Measurements from ENCODE around the gene TMIE.

DNA sequence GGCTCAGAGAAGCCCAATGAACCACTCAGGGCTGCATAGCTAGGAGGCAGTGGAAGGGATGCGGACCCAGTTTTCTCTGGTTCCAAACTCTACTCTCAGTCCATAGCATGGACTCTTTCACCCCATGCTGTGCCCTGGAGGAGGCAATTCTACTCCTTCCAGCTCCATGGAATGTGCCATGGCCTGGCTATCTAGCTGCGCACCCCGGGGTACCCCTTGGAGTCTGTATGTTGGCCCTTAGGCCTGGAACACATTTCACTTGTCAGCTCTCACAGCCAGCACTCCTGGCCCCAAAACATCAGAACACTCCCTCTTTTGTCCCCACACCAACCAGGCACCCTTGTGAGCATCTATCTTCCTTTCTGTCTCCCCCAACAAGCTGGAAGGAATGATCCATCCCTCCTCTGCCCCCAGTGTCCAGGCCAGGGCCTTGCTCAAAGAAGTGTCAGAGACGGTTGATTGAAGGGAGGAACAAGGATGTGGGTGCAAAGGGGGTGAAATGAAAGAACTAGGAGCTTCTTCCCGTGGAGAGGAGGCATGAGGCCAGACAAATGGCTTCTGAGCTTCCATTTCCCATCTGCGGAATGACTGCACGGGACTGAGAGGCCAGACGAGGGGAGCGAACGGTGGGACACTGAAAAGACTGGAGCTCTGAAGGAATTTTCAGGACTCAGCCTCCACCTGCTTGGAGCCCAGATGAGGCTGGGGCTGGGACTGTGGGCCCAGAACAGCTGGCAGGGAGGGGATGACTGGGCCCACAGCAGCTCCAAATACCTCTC, 13.7 kb downstream of the TMIE start:
- TF ChIP-seq SMAD1 (CRISPR knock-in tag; IDR thresholded peaks at IDR 0.05; ENCODE audit: borderline replicate concordance, low read depth) (no peak), TBP (CRISPR knock-in tag; IDR thresholded peaks at IDR 0.05) (no peak), EP300 (IDR thresholded peaks at IDR 0.05; ENCODE audit: low read depth in 2 of 2, low read length in 2 of 2) (no peak), EP300 (CRISPR knock-in tag; IDR thresholded peaks at IDR 0.05; ENCODE audit: borderline replicate concordance) (no peak), KLF16 (CRISPR knock-in tag; IDR thresholded peaks at IDR 0.05) (no peak), NFIC (IDR thresholded peaks at IDR 0.05; ENCODE audit: low read length) (no peak), ZMYM3 (CRISPR knock-in tag; IDR thresholded peaks at IDR 0.05) (no peak)
- TF ChIP-seq, protein P1, sequence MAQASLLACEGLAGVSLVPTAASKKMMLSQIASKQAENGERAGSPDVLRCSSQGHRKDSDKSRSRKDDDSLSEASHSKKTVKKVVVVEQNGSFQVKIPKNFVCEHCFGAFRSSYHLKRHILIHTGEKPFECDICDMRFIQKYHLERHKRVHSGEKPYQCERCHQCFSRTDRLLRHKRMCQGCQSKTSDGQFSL (CRISPR knock-in tag; IDR thresholded peaks at IDR 0.05): no peak
- TF ChIP-seq, protein P2, sequence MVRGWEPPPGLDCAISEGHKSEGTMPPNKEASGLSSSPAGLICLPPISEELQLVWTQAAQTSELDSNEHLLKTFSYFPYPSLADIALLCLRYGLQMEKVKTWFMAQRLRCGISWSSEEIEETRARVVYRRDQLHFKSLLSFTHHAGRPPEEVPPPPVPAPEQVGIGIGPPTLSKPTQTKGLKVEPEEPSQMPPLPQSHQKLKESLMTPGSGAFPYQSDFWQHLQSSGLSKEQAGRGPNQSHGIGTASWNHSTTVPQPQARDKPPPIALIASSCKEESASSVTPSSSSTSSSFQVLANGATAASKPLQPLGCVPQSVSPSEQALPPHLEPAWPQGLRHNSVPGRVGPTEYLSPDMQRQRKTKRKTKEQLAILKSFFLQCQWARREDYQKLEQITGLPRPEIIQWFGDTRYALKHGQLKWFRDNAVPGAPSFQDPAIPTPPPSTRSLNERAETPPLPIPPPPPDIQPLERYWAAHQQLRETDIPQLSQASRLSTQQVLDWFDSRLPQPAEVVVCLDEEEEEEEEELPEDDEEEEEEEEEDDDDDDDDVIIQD (CRISPR knock-in tag; IDR thresholded peaks at IDR 0.05; ENCODE audit: low read depth): no peak
- TF ChIP-seq, protein P3, sequence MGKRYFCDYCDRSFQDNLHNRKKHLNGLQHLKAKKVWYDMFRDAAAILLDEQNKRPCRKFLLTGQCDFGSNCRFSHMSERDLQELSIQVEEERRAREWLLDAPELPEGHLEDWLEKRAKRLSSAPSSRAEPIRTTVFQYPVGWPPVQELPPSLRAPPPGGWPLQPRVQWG (CRISPR knock-in tag; IDR thresholded peaks at IDR 0.05; ENCODE audit: borderline replicate concordance, low read depth): no peak
- TF ChIP-seq, protein P4, sequence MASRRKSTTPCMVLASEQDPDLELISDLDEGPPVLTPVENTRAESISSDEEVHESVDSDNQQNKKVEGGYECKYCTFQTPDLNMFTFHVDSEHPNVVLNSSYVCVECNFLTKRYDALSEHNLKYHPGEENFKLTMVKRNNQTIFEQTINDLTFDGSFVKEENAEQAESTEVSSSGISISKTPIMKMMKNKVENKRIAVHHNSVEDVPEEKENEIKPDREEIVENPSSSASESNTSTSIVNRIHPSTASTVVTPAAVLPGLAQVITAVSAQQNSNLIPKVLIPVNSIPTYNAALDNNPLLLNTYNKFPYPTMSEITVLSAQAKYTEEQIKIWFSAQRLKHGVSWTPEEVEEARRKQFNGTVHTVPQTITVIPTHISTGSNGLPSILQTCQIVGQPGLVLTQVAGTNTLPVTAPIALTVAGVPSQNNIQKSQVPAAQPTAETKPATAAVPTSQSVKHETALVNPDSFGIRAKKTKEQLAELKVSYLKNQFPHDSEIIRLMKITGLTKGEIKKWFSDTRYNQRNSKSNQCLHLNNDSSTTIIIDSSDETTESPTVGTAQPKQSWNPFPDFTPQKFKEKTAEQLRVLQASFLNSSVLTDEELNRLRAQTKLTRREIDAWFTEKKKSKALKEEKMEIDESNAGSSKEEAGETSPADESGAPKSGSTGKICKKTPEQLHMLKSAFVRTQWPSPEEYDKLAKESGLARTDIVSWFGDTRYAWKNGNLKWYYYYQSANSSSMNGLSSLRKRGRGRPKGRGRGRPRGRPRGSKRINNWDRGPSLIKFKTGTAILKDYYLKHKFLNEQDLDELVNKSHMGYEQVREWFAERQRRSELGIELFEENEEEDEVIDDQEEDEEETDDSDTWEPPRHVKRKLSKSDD (CRISPR knock-in tag; IDR thresholded peaks at IDR 0.05; ENCODE audit: low read depth): no peak
